Fibroblast of lung (primary cell): ENCODE measurements around the gene RSPH4A.

Experiments
- CTCF ChIP-seq, 2 donors: IDR thresholded peaks in 1 of 2; conservative IDR thresholded peaks in 1 of 2; 1 replicate in 1 of 2; 2 replicates in 1 of 2; pipeline ENCODE4 v1.5.1; 2011 to 2012; ENCODE audit warnings: low read length in 2 of 2, control low read depth in 1 of 2, inconsistent platforms in 1 of 2, low read depth in 1 of 2, mild to moderate bottlenecking in 1 of 2
- EZH2 ChIP-seq: IDR thresholded peaks from 2 replicates; pipeline ENCODE4 v1.5.1; 2012; ENCODE audit warnings: low read length, control low read depth, mild to moderate bottlenecking; ENCODE audit errors: missing control alignments

DNA sequence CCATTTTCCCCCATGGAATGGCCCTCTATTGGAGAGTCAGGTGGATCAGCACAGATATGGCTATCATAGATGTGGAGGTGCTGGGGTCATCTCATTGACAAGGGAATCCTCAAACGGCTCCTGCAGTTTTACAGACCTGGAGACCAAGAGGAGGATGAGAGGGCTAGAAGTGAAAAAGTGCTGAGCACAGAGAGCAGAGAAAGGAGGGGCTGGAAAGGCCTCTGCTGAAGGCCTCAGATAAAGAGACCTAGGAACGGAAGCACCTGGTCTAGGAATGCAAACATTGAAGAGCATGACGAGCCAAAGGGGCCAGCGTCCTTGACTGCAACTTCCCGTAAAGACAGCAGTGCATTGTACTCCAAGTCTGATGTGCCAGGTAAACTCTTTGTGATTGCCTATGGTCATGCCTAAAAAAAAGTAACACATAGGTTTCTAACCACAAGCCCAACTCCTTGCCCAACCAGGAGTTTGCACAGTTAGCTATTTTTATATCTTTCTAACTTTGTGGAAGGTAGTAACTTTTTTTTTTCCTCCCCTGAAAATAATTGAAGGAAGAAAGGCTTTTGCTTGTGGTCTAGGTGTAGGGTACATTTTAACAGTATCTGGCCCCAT, 15.2 kb downstream of the RSPH4A start:
- TF ChIP-seq CTCF (conservative IDR thresholded peaks at IDR 0.05 in 1 of 2, IDR thresholded peaks at IDR 0.05 in 1 of 2; ENCODE audit: low read depth in 1 of 2, low read length in 2 of 2), result no peak
- no peak for TF ChIP-seq EZH2
